ENCODE results near the gene TOP3B. TPM values are rescaled to one million over a fixed set of nuclear protein-coding genes. Genes with fewer than 3 reads are reported as not detected.
"Not testable (repeated sequence)": the region's sequence is repeated elsewhere in the genome, so short reads cannot be mapped to it uniquely, and the experiment has no call there.

Gene TOP3B
- polyA plus RNA-seq, 3 donors, result 6.8 to 11.4 (median 10.2) TPM

DNA sequence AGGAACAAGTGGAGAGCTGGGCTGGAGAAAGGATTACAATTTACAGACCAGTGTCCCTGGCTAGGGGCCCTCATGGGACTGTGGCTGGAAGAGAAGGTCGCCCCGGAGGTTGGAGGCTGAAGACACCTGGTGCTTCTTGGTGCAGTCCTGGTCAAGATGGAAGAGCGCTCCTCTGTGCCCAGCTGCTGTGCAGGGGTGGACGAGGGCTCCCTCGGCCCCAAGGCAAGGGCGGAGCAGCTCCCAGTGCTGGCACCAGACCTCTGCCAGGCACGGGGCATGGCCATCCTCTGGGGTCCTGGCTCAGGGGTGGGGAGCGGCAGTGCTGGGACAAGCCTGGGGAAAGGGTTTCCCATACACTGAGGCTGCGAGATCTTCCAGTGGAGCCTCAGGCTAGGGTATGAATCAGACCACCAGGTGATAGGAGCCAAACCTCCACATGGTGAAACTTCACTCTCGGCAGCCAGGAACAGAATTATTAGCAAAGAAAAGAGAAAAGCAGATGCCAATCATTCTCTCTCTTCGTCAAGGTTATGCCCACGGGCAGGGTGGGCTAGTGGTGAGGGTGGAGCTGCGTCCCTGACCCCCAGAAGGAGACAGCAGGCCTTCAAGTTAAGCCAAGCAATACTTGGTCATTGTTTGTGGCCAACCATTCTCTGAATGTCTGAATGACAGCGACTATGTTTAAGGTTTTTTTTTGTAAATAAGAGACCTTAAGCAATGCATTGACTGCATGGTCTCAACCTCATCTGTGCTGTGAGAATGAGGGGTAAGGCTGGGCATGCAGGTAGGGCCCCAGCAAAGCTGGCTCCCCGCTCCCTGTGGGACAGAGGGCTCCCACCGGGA lies 62.0 kb downstream of the TOP3B start:
- WGBS, 3 donors, result 73 to 87% (median 86%) methylated on average over 16 of the region's 16 CpGs
- no peak overlapping the region for H3K27ac ChIP-seq (ENCODE audit: low read depth, low read length)

DNA sequence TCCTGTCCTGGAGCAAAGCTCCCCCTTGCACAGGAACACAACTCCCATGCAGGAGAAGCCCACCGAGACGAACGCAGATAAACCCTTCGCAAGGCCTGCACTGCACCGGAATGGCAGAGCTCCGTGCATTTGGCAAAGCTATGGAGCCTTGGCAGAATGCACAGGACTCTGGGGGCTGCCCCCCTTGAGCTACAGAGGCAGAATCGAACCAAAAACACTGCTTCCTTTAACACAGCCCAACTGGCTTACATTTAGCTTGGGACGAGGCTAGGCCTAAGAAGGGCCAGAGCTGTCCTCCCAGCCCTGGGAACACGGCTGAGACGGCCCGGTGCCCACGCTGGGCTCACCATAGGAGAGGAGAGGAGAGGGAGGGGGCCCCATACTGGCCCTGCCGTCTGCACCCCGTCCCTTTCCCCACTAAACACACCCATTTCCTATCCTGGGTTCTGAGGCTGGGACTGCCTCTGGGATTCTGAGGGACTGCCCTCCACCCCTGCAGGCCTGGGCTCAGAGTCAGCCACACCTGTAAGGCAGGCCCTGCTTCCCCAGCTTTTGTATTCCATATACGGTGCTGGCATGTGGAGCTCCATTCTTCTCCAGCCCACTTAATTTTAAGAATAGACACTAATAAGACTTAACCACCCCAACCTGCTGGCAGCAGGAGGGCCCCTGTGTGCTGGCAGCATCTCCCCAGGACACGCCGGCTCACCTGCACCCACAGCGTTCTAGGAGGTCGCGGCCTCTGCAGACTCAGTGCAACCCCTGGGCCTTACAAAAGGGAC lies 62.9 kb downstream of the TOP3B start:
- no peak overlapping the region for H3K27ac ChIP-seq (ENCODE audit: low read depth, low read length)
- 81 to 91% (median 87%) methylated on average over 19 to 20 of the region's 20 CpGs for WGBS, 3 donors

DNA sequence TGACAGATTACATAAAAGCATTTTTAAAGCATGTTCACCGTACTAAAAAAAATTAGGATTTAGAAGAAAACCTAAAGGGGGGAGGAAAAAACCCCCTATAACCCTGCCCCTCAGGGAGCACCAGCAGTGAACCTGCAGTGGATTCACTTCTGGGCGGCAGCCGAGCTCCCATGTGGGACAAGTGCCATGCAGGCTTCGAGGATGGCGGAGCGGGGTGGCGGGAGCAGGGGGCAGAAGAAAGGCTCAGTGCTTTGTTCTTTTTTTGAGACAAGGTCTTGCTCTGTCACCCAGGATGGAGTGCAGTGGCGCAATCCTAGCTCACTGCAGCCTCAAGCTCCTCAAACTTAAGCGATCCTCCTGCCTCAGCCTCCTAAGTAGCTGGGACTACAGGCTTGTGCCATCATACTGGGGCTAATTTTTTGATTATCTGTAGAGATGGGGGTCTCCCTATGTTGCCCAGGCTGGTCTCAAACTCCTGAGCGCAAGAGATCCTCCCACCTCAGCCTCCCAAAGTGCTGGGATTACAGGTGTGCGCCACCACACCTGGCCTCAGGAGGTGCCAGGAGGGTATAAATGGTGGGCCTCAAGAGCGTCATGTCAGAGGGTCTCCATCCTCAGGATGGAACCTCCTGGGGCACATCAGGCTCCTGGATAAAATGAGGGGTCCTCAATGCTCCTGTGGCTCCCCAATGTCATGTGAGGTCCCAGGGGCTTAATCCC lies 64.0 kb downstream of the TOP3B start:
- 93 to 95% (median 94%) methylated on average over 12 of the region's 12 CpGs for WGBS, 3 donors
- H3K27ac ChIP-seq (ENCODE audit: low read depth, low read length), result no peak overlapping the region

DNA sequence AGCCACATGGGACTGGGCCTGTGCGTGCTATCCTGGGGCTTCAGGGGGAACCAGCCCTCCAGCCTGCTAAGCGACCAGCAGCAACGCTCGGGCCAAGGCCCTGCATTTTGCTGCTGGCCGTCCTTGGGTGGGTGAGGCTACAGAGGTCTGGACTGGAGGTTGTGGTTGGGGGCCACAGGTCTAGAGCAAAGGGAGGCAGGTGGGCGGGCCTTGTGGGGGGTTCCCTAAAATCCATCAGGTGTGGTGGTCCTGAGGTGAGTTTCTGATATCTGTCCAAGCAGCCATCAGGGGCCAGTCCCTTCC lies 64.7 kb downstream of the TOP3B start:
- WGBS, 3 donors, result 88 to 95% (median 91%) methylated on average over 6 of the region's 6 CpGs
- no peak overlapping the region for H3K27ac ChIP-seq (ENCODE audit: low read depth, low read length)

DNA sequence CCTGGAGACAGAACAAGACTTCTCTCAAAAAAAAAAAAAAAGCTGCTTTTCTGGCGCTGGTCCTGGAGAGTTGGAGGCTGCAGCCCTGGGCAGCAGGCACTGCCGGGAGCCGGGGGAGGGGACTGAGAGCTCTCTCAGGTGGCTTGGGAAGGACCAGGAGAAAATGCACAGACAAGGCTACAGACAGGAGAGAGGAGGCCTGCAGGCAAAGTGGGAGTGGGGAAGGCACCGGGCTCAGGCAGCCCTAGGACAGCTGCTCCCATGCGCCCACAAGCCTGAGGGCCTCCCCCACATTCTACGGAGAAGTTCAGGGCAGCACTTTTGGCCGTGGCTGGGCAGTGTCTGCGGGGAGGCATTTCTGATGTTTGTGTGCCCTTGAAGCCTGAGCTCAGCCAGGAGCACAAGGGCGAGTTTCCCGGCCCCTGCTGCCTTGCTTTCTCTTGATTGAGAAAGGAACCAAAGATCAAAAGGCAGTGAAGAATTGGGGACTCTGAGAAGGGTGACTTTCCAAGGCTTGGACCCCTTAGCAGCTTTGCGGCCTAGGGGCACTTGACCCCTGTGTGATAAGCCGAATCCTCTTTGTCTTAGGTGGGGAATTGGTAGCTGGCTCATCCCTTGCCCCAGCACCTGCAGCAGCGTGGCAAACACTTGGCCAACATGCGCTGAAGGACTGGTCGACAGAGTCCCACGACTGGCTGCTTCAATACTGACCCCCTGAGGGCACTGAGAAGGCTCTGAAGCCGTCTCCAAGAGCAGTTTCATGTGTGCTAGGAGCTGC lies 65.2 kb downstream of the TOP3B start:
- H3K27ac ChIP-seq (ENCODE audit: low read depth, low read length), result no peak overlapping the region
- 25 to 64% (median 57%) methylated on average over 17 of the region's 17 CpGs for WGBS, 3 donors

DNA sequence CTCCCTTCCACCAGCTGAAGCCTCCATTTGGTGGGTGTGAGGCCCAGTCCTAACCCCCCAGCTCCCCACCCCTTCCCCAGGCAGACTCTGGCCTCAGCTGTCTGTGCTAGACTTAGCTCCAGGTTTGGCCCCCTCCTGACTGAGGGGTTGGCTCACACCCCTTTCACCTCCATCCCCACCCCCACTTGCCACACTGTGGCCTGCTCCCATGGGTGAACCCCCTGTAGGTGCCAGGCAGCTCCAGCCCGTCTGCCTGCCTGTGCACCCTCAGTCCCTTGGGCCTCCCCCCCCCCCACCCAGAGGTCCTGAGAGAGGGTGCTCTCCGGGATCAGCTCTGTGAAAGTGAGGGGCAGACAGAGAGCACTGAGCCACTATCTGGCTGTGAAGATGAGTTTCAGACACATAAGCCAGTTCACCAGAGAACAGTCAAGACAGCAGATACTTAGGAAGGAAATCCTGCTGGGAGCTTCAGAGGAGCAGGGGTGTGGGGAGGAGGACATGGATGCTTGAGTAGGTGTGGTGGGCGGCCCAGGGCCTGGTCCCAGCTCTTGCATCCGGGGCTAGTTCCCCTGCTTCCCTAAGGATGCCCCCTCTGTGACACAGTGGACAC lies 66.2 kb downstream of the TOP3B start:
- no peak overlapping the region for H3K27ac ChIP-seq (ENCODE audit: low read depth, low read length)
- 75 to 85% (median 79%) methylated on average over 4 of the region's 4 CpGs for WGBS, 3 donors

DNA sequence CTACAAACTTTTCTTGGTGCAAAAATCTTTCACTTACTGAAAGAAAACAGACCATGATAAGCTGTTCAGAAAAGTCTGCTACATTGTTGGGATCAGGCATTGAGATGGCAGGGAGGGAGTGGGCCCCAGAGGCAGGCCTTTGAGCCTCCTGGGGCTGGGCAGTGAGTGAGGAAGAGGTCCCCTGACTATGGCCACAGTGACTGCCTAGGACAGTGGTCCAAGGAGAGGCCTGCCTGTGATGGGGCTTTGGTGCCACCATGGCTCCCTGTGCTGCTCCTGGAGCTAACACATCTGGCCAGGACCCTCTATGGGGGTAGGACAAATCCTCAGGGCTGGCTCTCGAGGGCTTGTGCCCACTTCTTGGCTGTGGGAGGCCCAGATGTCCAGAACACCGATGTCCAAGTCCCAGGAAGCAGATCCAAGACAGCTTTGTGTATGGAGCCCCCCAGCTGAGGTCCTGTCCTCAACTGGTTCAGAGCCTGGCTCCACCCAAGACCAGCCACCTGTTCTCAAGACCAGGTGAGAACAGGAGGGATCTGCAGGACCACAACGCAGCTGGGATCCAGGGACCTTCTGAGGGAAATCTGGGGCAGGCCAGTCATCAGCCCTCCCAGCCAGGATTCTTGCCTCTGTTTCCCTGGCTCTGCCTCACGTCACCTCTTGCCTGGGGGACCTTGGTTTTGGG lies 66.8 kb downstream of the TOP3B start:
- WGBS, 3 donors, result 95 to 100% (median 98%) methylated on average over 4 of the region's 4 CpGs
- no peak overlapping the region for H3K27ac ChIP-seq (ENCODE audit: low read depth, low read length)

DNA sequence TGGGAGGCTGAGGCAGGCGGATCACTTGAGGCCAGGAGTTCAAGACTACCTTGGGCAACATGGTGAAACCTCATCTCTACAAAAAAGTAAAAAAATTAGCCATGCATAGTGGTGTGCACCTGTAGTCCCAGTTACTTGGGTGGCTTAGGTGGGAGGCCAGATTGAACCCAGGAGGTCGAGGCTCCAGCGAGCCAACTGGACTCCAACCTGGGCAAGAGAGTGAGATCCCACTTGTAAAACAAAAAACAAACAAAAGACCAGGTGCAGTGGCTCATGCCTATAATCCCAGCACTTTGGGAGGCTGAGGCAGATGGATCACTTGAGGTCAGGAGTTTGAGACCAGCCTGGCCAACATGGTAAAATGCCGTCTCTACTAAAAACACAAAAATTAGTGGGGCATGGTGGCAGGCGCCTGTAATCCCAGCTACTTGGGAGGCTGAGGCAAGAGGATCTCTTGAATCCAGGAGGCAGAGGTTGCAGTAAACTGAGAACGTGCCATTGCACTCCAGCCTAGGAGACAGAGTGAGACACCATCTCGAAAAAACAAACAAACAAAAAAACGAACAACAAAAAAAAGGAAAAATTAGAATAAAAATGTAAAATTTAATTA lies 68.4 kb downstream of the TOP3B start:
- not testable (repeated sequence) for H3K27ac ChIP-seq (ENCODE audit: low read depth, low read length)
- WGBS, 3 donors, result 92 to 96% (median 93%) methylated on average over 8 of the region's 8 CpGs

DNA sequence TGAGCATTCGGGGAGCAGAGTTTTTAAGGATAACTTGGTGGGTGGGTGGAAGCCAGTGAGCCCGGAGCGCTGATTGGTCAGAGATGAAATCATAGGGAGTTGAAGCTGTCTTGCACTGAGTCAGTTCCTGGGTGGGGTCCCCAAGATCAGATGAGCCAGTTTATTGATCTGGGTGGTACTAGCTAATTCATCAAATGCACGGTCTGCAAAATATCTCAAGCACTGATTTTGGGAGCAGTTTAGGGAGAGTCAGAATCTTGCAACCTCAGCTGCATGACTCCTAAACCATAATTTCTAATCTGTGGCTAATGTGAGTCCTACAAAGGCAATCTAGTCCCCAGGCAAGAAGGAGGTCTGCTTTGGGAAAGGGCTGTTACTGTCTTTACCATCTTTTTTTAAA lies 72.2 kb downstream of the TOP3B start:
- H3K27ac ChIP-seq (ENCODE audit: low read depth, low read length), result not testable (repeated sequence)
- WGBS, 3 donors, result 87 to 89% (median 88%) methylated on average over 4 of the region's 4 CpGs

DNA sequence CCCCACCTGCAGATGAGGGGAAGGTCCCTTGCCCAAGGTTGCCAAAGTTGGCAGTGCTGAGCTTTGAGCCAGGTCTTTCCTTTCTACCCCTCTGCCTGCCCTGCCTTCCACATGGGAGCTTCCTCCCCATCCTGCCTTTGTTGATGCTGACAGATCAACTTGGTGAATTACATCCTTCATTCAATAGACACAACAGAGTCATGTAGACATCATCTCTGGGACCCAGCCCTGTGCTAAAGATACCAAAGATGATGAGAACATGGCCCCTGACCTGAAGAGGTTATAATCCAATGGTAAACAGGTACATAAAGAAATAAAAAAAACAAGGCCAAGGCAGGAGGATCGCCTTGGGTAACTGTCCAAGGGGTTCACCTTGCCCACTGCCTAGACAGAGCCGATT lies 72.7 kb downstream of the TOP3B start:
- no peak overlapping the region for H3K27ac ChIP-seq (ENCODE audit: low read depth, low read length)
- 93 to 98% (median 98%) methylated on average over 2 of the region's 2 CpGs for WGBS, 3 donors

DNA sequence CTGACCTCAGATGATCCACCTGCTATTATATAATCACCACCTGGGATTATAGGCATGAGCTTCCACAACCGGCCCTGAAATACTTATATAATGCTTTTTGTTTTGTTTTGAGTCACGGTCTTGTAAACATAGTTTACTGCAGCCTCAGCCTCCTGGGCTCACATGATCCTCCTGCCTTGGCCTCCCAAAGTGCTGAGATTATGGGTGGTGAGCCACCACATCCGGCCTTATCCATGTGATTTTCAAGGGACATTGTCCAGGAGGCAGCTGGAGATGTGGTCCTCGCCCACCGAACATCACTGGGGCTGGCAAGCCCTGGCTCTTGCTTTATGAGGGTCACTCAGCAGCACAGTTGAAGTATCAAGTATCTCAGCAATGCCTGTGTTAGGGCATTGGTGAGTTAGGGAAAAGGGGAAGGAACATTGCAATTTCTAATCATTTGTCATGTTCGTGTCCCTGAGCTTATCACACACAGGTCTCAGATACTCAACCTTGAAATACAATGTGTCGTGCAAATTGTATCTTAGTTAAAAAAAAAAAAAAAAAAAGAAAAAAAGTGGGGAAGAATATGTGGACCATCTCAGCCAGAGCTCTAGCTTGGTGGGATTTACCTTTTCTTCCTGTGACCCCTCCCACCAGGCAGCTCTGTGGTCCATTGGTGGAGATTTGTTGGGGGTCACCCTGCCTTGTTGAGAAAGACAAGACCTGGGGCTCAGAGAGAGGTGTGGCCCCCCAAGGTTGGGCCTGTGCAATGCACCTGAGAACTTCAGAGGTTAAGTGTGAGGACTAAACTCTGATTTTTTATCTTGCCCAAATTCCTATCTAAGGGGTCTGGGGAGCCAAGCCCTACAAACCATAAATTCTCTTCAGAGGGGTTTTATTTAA lies 74.7 kb downstream of the TOP3B start:
- no peak overlapping the region for H3K27ac ChIP-seq (ENCODE audit: low read depth, low read length)
- 82 to 91% (median 84%) methylated on average over 7 of the region's 7 CpGs for WGBS, 3 donors

Other genes with a start within 250 kb of the TOP3B start
- 1 to 10 TPM; 1.5 to 3.0 (median 2.9) TPM for gene YPEL1, start 247.0 kb downstream of the TOP3B start, polyA plus RNA-seq
- gene MAPK1, start 115.1 kb downstream of the TOP3B start, polyA plus RNA-seq, result 10 to 100 TPM; 12.6 to 22.3 (median 16.6) TPM
- 10 to 100 TPM in 2 of 3 donors, 1 to 10 TPM in 1; 8.0 to 26.8 (median 23.4) TPM for gene PPM1F, start 29.9 kb downstream of the TOP3B start, polyA plus RNA-seq

Data from adipose tissue (tissue), 3 donors.